ENCODE results near the gene SPOCK1. TPM values are rescaled to one million over a fixed set of nuclear protein-coding genes. Genes with fewer than 3 reads are reported as not detected.

Gene SPOCK1
- polyA plus RNA-seq, 2 donors = 0.86 to 0.88 TPM

- no peaks in the 10 kb centered on the region for H3K4me1 ChIP-seq (ENCODE audit: control insufficient read depth in 2 of 2, insufficient read depth in 2 of 2, low read length in 1 of 2)
- H3K27me3 ChIP-seq (ENCODE audit: control insufficient read depth in 1 of 2, insufficient read depth in 2 of 2, low read length in 2 of 2) = no peaks in the 10 kb centered on the region
These were observed 299.2 kb downstream of the SPOCK1 start for GRCh38 chr5:137199966-137200365.

GRCh38 chr5:137199201-137199600 is 299.9 kb downstream of the SPOCK1 start:
- 84 to 85% methylated on average over 6 of the region's 6 CpGs for WGBS, 2 donors
- Histone ChIP-seq H3K4me1 (ENCODE audit: control insufficient read depth in 2 of 2, insufficient read depth in 2 of 2, low read length in 1 of 2) (no peaks in the 10 kb centered on the region), H3K9me3 (ENCODE audit: control insufficient read depth in 2 of 2, insufficient read depth in 1 of 2, low read depth in 1 of 2, low read length in 1 of 2) (no peaks in the 10 kb centered on the region), H3K27me3 (ENCODE audit: control insufficient read depth in 1 of 2, insufficient read depth in 2 of 2, low read length in 2 of 2) (no peaks in the 10 kb centered on the region), H3K27ac (ENCODE audit: low read depth in 2 of 2, low read length in 1 of 2) (no peak overlapping the region), H3K36me3 (ENCODE audit: control insufficient read depth in 2 of 2, insufficient read depth in 2 of 2, low read length in 1 of 2) (no peaks in the 10 kb centered on the region), H3K4me3 (ENCODE audit: low read depth in 1 of 2, low read length in 2 of 2) (no peak overlapping the region)

More at GRCh38 chr5:137199966-137200365, 299.2 kb downstream of the SPOCK1 start:
- H3K27ac ChIP-seq (ENCODE audit: low read depth in 2 of 2, low read length in 1 of 2) = no peak overlapping the region
- H3K36me3 ChIP-seq (ENCODE audit: control insufficient read depth in 2 of 2, insufficient read depth in 2 of 2, low read length in 1 of 2) = no peaks in the 10 kb centered on the region
- H3K9me3 ChIP-seq (ENCODE audit: control insufficient read depth in 2 of 2, insufficient read depth in 1 of 2, low read depth in 1 of 2, low read length in 1 of 2) = no peaks in the 10 kb centered on the region
- H3K4me3 ChIP-seq (ENCODE audit: low read depth in 1 of 2, low read length in 2 of 2) = no peak overlapping the region
- WGBS, 2 donors = 88% methylated on average over 3 of the region's 3 CpGs

GRCh38 chr5:137195483-137195882 is 303.6 kb downstream of the SPOCK1 start:
- Histone ChIP-seq H3K4me3 (ENCODE audit: low read depth in 1 of 2, low read length in 2 of 2) (no peak overlapping the region), H3K36me3 (ENCODE audit: control insufficient read depth in 2 of 2, insufficient read depth in 2 of 2, low read length in 1 of 2) (no peaks in the 10 kb centered on the region), H3K9me3 (ENCODE audit: control insufficient read depth in 2 of 2, insufficient read depth in 1 of 2, low read depth in 1 of 2, low read length in 1 of 2) (no peaks in the 10 kb centered on the region), H3K4me1 (ENCODE audit: control insufficient read depth in 2 of 2, insufficient read depth in 2 of 2, low read length in 1 of 2) (no peaks in the 10 kb centered on the region), H3K27me3 (ENCODE audit: control insufficient read depth in 1 of 2, insufficient read depth in 2 of 2, low read length in 2 of 2) (no peaks in the 10 kb centered on the region), H3K27ac (ENCODE audit: low read depth in 2 of 2, low read length in 1 of 2) (no peak overlapping the region)
- 84 to 94% methylated on average over 2 of the region's 2 CpGs for WGBS, 2 donors

- Histone ChIP-seq H3K4me3 (ENCODE audit: low read depth in 1 of 2, low read length in 2 of 2) (no peak overlapping the region), H3K36me3 (ENCODE audit: control insufficient read depth in 2 of 2, insufficient read depth in 2 of 2, low read length in 1 of 2) (no peaks in the 10 kb centered on the region)
- 73 to 79% methylated on average over 7 to 8 of the region's 8 CpGs for WGBS, 2 donors
These were observed 304.8 kb downstream of the SPOCK1 start for GRCh38 chr5:137194300-137194699.

GRCh38 chr5:137192293-137192743 is 306.8 kb downstream of the SPOCK1 start:
- 59 to 69% methylated on average over 3 of the region's 3 CpGs for WGBS, 2 donors
- no peaks in the 10 kb centered on the region for H3K4me1 ChIP-seq (ENCODE audit: control insufficient read depth in 2 of 2, insufficient read depth in 2 of 2, low read length in 1 of 2)
- H3K36me3 ChIP-seq (ENCODE audit: control insufficient read depth in 2 of 2, insufficient read depth in 2 of 2, low read length in 1 of 2) = no peaks in the 10 kb centered on the region
- no peaks in the 10 kb centered on the region for H3K27me3 ChIP-seq (ENCODE audit: control insufficient read depth in 1 of 2, insufficient read depth in 2 of 2, low read length in 2 of 2)
- no peak overlapping the region for H3K4me3 ChIP-seq (ENCODE audit: low read depth in 1 of 2, low read length in 2 of 2)
- no peaks in the 10 kb centered on the region for H3K9me3 ChIP-seq (ENCODE audit: control insufficient read depth in 2 of 2, insufficient read depth in 1 of 2, low read depth in 1 of 2, low read length in 1 of 2)
- no peak overlapping the region for H3K27ac ChIP-seq (ENCODE audit: low read depth in 2 of 2, low read length in 1 of 2)

More at GRCh38 chr5:137194300-137194699, 304.8 kb downstream of the SPOCK1 start:
- Histone ChIP-seq H3K27ac (ENCODE audit: low read depth in 2 of 2, low read length in 1 of 2) (no peak overlapping the region), H3K27me3 (ENCODE audit: control insufficient read depth in 1 of 2, insufficient read depth in 2 of 2, low read length in 2 of 2) (no peaks in the 10 kb centered on the region), H3K9me3 (ENCODE audit: control insufficient read depth in 2 of 2, insufficient read depth in 1 of 2, low read depth in 1 of 2, low read length in 1 of 2) (no peaks in the 10 kb centered on the region), H3K4me1 (ENCODE audit: control insufficient read depth in 2 of 2, insufficient read depth in 2 of 2, low read length in 1 of 2) (no peaks in the 10 kb centered on the region)

DNA sequence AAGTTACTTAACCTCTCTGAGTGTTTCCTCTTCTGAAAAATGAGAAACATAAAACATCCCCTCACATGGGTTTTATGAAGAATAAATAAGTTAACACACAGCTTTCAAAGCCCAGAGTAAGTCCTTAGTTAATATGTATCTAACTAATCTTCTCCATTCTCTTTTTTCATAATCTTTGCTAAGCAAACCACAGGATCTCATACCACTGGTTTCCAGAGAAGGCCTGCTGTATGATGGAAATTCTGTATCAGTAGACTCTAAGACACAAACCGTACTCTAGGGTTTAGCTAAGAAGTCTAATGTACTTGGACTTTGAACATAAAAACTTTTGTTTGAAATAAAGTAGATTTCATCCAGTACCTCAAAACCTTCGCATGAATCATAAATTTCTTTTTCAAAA is 307.9 kb downstream of the SPOCK1 start:
- no peak overlapping the region for H3K27ac ChIP-seq (ENCODE audit: low read depth in 2 of 2, low read length in 1 of 2)
- H3K4me1 ChIP-seq (ENCODE audit: control insufficient read depth in 2 of 2, insufficient read depth in 2 of 2, low read length in 1 of 2) = no peaks in the 10 kb centered on the region
- no peaks in the 10 kb centered on the region for H3K9me3 ChIP-seq (ENCODE audit: control insufficient read depth in 2 of 2, insufficient read depth in 1 of 2, low read depth in 1 of 2, low read length in 1 of 2)
- H3K36me3 ChIP-seq (ENCODE audit: control insufficient read depth in 2 of 2, insufficient read depth in 2 of 2, low read length in 1 of 2) = no peaks in the 10 kb centered on the region
- no peaks in the 10 kb centered on the region for H3K27me3 ChIP-seq (ENCODE audit: control insufficient read depth in 1 of 2, insufficient read depth in 2 of 2, low read length in 2 of 2)
- H3K4me3 ChIP-seq (ENCODE audit: low read depth in 1 of 2, low read length in 2 of 2) = no peak overlapping the region
- WGBS, 2 donors = 48% methylated on average over 2 of the region's 2 CpGs

GRCh38 chr5:137190441-137190840 is 308.7 kb downstream of the SPOCK1 start:
- no peak overlapping the region for H3K27ac ChIP-seq (ENCODE audit: low read depth in 2 of 2, low read length in 1 of 2)
- H3K36me3 ChIP-seq (ENCODE audit: control insufficient read depth in 2 of 2, insufficient read depth in 2 of 2, low read length in 1 of 2) = no peaks in the 10 kb centered on the region
- H3K27me3 ChIP-seq (ENCODE audit: control insufficient read depth in 1 of 2, insufficient read depth in 2 of 2, low read length in 2 of 2) = no peaks in the 10 kb centered on the region

GRCh38 chr5:137190031-137190430 is 309.1 kb downstream of the SPOCK1 start:
- no peaks in the 10 kb centered on the region for H3K9me3 ChIP-seq (ENCODE audit: control insufficient read depth in 2 of 2, insufficient read depth in 1 of 2, low read depth in 1 of 2, low read length in 1 of 2)
- WGBS, 2 donors = 44 to 63% methylated on average over 2 of the region's 2 CpGs
- no peaks in the 10 kb centered on the region for H3K36me3 ChIP-seq (ENCODE audit: control insufficient read depth in 2 of 2, insufficient read depth in 2 of 2, low read length in 1 of 2)
- no peak overlapping the region for H3K4me3 ChIP-seq (ENCODE audit: low read depth in 1 of 2, low read length in 2 of 2)
- H3K27ac ChIP-seq (ENCODE audit: low read depth in 2 of 2, low read length in 1 of 2) = no peak overlapping the region
- no peaks in the 10 kb centered on the region for H3K4me1 ChIP-seq (ENCODE audit: control insufficient read depth in 2 of 2, insufficient read depth in 2 of 2, low read length in 1 of 2)
- no peaks in the 10 kb centered on the region for H3K27me3 ChIP-seq (ENCODE audit: control insufficient read depth in 1 of 2, insufficient read depth in 2 of 2, low read length in 2 of 2)

More at GRCh38 chr5:137190441-137190840, 308.7 kb downstream of the SPOCK1 start:
- Histone ChIP-seq H3K9me3 (ENCODE audit: control insufficient read depth in 2 of 2, insufficient read depth in 1 of 2, low read depth in 1 of 2, low read length in 1 of 2) (no peaks in the 10 kb centered on the region), H3K4me1 (ENCODE audit: control insufficient read depth in 2 of 2, insufficient read depth in 2 of 2, low read length in 1 of 2) (no peaks in the 10 kb centered on the region), H3K4me3 (ENCODE audit: low read depth in 1 of 2, low read length in 2 of 2) (no peak overlapping the region)

DNA sequence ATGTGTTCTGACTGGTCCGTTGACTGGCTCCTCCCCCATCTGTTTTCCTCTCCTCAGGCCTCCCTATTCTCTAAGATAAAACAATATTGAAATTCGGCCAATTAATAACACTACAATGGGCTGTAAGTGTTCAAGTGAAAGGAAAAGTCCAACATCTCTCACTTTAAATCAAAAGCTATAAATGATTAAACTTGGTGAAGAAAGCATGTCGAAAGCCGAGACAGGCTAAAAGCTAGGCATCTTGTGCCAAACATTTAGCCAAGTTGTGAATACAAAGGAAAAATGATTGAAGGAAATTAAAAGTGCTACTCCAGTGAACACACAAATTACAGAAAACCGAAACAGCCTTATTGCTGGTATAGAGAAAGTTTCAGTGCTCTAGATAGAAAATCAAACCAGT is 310.6 kb downstream of the SPOCK1 start:
- Histone ChIP-seq H3K27ac (ENCODE audit: low read depth in 2 of 2, low read length in 1 of 2) (no peak overlapping the region), H3K27me3 (ENCODE audit: control insufficient read depth in 1 of 2, insufficient read depth in 2 of 2, low read length in 2 of 2) (no peaks in the 10 kb centered on the region), H3K36me3 (ENCODE audit: control insufficient read depth in 2 of 2, insufficient read depth in 2 of 2, low read length in 1 of 2) (no peaks in the 10 kb centered on the region), H3K4me1 (ENCODE audit: control insufficient read depth in 2 of 2, insufficient read depth in 2 of 2, low read length in 1 of 2) (no peaks in the 10 kb centered on the region), H3K4me3 (ENCODE audit: low read depth in 1 of 2, low read length in 2 of 2) (no peak overlapping the region), H3K9me3 (ENCODE audit: control insufficient read depth in 2 of 2, insufficient read depth in 1 of 2, low read depth in 1 of 2, low read length in 1 of 2) (no peaks in the 10 kb centered on the region)
- 72 to 81% methylated on average over 5 of the region's 5 CpGs for WGBS, 2 donors

DNA sequence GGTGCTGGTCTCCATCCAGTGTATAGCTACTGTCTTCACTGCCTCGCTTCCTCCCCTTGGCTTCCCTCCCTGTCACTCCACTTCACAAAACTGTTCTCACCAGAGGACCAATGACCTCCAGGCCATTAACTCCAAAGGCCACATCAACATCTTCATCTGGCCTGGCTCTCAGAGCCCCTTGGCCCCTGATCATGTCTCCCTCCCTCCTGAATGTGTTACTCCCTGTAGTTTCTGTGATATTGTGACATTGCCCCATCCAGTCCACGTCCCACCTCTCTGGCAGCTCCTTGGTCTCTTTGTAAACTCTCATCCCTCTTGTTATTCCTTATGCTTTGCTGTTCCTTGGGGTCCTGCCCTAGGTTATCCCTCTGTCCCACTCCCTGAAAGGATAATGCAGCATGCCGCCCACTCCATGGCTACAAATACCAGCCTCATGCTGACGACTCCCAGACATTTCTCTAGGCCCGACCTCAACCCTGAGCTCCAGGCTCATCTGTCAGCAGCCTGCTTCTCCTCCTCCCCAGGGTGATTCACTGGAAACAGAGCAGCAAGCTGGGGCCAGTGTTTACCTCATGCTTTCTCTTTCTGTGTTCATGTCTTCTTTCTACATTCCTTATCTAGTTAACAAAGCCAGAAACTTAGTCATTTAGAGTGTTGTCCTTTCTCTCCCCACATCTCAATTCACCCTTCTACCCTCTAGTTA is 312.2 kb downstream of the SPOCK1 start:
- Histone ChIP-seq H3K27ac (ENCODE audit: low read depth in 2 of 2, low read length in 1 of 2) (no peak overlapping the region), H3K36me3 (ENCODE audit: control insufficient read depth in 2 of 2, insufficient read depth in 2 of 2, low read length in 1 of 2) (no peaks in the 10 kb centered on the region), H3K9me3 (ENCODE audit: control insufficient read depth in 2 of 2, insufficient read depth in 1 of 2, low read depth in 1 of 2, low read length in 1 of 2) (no peaks in the 10 kb centered on the region), H3K27me3 (ENCODE audit: control insufficient read depth in 1 of 2, insufficient read depth in 2 of 2, low read length in 2 of 2) (no peaks in the 10 kb centered on the region), H3K4me1 (ENCODE audit: control insufficient read depth in 2 of 2, insufficient read depth in 2 of 2, low read length in 1 of 2) (no peaks in the 10 kb centered on the region), H3K4me3 (ENCODE audit: low read depth in 1 of 2, low read length in 2 of 2) (no peak overlapping the region)
- WGBS, 2 donors = 62 to 68% methylated on average over 5 of the region's 5 CpGs

Measured in esophagus (tissue), 2 donors.